C4-2B (cell line): ENCODE measurements around the gene VAMP2.

Experiments used
- ZFX ChIP-seq: fragments of 450-650 bp; IDR thresholded peaks from 2 replicates; pipeline ENCODE4 v1.6.1; 2017
- TF ChIP-seq, protein P1 (sequence below): fragments of 450-650 bp; conservative IDR thresholded peaks from 2 replicates; pipeline ENCODE4 v1.5.1; 2017; ENCODE audit warnings: mild to moderate bottlenecking

DNA sequence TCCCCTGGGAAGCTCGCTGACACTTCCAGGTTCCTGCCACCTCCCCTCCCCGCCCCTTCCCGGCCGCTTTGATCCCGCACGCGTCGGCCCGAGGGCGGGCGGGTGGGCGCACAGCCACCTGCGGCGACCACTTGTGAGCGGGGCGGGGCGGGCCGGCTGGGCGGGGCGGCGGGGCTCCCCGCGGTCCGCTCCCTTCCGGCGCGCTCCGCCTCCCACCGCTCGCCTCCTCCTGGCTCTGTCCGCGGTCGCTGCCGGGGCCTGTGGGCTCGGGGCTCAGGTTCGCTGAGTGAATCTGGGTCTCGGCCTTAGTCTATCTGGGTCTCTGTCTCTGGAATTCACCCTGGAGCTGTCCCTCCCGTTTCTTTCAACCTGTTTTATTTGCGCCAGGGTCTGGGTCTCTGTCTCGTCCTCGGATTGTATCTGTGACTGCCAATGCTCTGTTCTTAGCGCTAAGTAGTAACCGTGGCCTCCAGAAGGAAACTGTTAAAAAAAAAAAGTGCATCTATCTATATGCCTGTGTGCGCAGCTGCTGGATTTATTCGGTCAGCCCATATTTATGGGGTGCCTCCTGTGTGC is 36.2 kb downstream of the VAMP2 start:
- TF ChIP-seq, protein P1, sequence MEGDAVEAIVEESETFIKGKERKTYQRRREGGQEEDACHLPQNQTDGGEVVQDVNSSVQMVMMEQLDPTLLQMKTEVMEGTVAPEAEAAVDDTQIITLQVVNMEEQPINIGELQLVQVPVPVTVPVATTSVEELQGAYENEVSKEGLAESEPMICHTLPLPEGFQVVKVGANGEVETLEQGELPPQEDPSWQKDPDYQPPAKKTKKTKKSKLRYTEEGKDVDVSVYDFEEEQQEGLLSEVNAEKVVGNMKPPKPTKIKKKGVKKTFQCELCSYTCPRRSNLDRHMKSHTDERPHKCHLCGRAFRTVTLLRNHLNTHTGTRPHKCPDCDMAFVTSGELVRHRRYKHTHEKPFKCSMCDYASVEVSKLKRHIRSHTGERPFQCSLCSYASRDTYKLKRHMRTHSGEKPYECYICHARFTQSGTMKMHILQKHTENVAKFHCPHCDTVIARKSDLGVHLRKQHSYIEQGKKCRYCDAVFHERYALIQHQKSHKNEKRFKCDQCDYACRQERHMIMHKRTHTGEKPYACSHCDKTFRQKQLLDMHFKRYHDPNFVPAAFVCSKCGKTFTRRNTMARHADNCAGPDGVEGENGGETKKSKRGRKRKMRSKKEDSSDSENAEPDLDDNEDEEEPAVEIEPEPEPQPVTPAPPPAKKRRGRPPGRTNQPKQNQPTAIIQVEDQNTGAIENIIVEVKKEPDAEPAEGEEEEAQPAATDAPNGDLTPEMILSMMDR = no peak
- TF ChIP-seq ZFX = no peak
